Measurements from ENCODE around the gene SUGP1.

DNA sequence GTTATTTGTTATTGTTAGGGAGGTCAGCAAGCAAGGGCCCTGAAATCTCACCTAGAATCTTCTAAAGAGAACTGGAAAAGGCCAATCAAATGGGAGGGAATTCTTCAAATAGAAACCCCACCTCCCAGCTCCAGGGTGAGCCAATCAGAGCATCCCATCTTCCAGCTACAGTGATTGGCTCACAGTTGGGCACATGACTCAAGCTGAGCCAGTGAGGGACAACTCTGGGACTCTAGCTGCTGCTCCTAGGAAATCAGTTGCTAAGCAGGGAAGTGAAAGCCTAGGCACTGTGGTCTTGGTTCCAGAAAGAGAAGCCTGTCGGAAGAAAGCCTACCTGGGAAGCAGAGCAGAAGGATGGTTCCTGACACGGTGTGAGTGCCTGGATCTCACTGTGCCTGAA lies 60.6 kb downstream of the SUGP1 start:
- no peak for TF ChIP-seq EP300 (IDR thresholded peaks at IDR 0.05)
- TF ChIP-seq, protein P1, sequence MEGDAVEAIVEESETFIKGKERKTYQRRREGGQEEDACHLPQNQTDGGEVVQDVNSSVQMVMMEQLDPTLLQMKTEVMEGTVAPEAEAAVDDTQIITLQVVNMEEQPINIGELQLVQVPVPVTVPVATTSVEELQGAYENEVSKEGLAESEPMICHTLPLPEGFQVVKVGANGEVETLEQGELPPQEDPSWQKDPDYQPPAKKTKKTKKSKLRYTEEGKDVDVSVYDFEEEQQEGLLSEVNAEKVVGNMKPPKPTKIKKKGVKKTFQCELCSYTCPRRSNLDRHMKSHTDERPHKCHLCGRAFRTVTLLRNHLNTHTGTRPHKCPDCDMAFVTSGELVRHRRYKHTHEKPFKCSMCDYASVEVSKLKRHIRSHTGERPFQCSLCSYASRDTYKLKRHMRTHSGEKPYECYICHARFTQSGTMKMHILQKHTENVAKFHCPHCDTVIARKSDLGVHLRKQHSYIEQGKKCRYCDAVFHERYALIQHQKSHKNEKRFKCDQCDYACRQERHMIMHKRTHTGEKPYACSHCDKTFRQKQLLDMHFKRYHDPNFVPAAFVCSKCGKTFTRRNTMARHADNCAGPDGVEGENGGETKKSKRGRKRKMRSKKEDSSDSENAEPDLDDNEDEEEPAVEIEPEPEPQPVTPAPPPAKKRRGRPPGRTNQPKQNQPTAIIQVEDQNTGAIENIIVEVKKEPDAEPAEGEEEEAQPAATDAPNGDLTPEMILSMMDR (IDR thresholded peaks at IDR 0.05): no peak
- TF ChIP-seq POLR2AphosphoS5 (IDR thresholded peaks at IDR 0.05): no peak

Data from gastroesophageal sphincter (tissue), 3 donors.